ENCODE results near the gene FAM222B.
"Not testable (repeated sequence)": the region's sequence is repeated elsewhere in the genome, so short reads cannot be mapped to it uniquely, and the experiment has no call there.

FAM222B gene

DNA sequence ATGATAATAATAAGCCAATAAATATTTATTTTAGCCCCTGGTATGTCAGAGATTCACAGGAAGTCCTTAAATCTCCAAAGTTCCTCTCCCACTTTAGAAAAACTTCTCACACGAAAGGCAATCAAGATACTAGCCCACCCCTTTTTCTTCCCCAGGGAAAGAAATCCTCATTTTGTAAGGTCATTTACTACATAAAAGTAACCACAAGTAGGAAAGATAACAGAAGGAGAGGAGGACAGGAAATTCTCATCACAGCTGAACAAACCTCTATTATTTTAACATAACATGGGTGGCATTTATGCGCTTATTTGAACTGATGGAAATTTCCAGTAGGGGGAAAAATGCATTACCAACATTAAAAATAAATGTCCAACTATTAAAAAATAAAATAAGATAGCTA, 3.4 kb downstream of the FAM222B start:
- DNase-seq (ENCODE audit: low read depth): no peak

DNA sequence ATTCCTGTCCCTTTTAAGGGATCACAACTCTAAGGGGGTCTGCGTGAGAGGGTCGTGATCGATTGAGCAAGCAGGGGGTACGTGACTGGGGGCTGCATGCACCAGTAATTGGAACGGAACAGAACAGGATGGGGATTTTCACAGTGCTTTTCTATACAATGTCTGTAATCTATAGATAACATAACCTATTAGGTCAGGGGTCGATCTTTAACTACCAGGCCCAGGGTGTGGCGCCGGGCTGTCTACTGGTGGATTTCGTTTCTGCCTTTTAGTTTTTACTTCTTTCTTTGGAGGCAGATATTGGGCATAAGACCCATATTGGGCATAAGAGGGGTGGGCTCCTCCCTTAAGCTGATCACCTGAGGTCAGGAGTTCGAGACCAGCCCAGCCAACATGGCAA, 6.0 kb downstream of the FAM222B start:
- not testable (repeated sequence) for DNase-seq (ENCODE audit: low read depth)

- DNase-seq (ENCODE audit: low read depth): no peak
Observed at GRCh38 chr17:28834420-28834819, 8.2 kb downstream of the FAM222B start.

DNA sequence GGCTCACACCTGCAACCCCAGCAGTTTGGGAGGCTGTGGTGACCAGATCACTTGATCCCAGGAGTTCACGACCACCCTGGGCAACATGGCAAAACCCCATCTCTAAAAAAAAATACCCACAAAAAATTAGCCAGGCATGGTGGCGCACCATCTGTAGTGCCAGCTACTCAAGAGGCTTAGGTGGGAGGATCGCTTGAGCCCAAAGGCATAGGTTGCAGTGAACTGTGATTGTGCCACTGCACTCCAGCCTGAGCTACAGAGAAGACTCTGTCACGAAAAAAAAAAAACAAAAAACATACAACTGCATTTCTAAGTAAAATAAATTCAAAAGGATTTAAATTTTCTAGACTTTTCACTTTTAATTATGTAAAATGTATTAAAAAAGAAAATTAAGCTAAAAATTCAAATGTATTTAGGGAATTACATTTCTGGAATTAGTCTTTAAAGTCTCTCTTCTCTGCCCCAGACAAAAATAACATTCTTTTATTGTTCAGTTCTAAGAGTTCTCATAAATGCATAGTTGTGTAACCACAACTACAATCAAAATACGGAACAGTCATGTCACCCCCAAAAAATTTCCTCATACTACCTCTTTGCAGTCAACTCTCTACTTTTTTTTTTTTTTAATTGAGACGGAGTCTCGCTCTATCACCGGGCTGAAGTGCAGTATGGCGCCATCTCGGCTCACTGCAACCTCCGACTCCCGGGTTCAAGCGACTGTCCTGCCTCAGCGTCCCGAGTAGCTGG, 14.1 kb downstream of the FAM222B start:
- DNase-seq (ENCODE audit: low read depth): no peak

GRCh38 chr17:28827672-28828071, 14.9 kb downstream of the FAM222B start:
- DNase-seq (ENCODE audit: low read depth): no peak

DNA sequence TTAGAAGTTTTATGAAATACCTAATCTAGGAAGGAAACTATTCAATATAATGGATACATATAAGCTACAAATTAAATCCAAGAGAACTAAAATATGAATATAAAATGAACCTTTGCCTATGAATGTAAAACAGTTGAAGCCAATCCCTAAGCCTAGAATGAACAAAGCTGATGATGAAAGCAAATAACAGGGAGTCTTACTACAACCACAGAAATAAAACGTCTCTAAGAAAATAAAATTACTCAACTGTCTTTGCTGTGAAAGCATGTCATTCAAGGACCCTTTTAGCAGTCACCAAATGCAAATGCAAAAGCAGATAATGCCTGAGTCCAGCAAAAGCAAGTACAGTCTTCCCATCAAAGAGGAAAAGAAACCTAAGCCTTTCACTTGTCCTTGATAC, 23.0 kb downstream of the FAM222B start:
- DNase-seq (ENCODE audit: low read depth): no peak

- DNase-seq (ENCODE audit: low read depth): no peak
Observed at GRCh38 chr17:28818819-28819221, 23.8 kb downstream of the FAM222B start.

- no peak for DNase-seq (ENCODE audit: low read depth)
Observed at GRCh38 chr17:28816540-28816939, 26.1 kb downstream of the FAM222B start.

- no peak for DNase-seq (ENCODE audit: low read depth)
Observed at GRCh38 chr17:28812748-28813377, 29.7 kb downstream of the FAM222B start.

DNA sequence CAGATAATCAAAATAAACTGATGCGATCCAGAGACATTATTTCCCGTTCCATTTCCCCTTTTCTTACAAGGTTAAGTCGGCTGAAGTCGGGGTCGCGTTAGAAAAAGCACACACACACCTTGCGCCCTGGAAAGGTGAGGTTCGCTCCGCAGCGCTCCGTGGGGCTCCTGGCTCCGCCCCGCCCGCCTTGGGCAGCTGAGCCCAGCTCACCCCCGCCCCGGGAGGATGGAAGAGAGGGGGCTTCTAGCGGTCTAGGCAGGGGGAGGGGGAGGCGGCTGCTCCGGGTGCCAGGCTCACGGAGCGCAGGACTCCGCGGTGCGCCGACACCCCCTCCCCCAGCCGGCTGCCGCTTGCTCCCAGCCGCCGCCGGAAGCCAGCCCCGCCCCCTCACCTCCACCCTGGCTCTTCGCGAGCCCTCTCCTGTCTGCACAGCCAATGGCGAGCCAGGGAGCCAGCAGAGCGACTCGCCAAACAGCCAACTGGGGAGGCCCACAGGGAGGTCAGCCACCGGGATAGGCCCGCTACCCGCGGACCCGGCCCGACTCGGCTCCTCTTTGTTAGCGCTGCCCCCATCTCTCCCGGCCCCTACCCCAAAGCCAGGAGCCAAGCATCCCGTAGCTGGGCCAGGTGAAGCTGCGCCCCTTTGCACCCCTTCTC, 30.4 kb downstream of the FAM222B start:
- DNase-seq (ENCODE audit: low read depth): peak; percentile 92

- DNase-seq (ENCODE audit: low read depth): no peak
Observed at GRCh38 chr17:28811651-28812090, 30.9 kb downstream of the FAM222B start.

- DNase-seq (ENCODE audit: low read depth): no peak
Observed at GRCh38 chr17:28810437-28810836, 32.2 kb downstream of the FAM222B start.

DNA sequence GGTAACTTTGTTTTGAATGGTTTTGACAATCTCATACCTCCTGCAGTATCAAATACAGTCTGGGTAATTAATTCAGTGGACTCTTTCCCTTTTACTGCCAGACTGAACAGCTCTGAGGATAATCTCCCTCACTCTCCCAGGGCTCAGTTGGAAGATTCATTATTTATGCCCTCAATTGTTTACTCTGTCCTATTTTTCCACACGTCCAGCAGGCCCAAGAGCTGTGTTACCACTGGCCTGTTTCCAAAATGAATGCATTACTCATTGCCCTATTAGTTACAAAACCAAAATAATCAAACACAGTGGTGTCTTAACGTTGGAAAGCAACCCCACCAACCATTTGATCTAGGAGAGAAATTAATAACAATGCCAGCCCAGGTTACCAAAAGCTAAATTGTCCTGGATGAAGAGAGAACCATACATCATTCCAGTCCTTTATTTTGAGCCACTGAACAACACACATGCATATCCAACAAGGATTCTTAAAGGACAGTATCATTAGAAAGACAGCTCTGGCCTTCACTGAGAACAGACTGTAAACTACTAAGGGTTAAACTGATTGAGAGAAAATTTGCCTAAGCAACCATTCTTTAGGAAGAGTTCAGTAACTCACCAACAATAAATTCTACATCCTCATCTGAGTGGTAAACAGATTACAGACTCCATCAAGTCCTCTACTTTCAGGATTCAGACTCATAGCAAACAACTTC, 34.5 kb downstream of the FAM222B start:
- DNase-seq (ENCODE audit: low read depth): no peak

DNA sequence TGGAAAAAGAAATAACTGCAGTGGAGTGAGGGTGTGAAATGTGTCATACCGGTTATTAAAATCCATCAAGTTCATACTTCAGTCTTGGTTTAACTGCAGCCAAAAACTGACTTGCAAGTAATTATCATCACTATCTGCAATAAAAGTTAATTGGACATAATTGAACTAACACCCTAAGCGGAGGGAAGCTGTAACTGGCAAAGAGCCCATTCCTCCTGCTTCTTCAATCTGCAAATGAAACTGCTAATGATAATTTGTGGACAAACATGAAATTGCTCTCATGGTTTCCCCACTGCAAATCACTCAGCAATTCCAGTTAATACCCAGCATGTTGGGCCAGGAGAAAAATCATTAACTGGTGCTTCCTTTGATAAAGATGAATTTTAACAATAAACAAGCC, 46.5 kb downstream of the FAM222B start:
- DNase-seq (ENCODE audit: low read depth): no peak

GRCh38 chr17:28794846-28795441, 47.6 kb downstream of the FAM222B start:
- DNase-seq (ENCODE audit: low read depth): not testable (repeated sequence)

- no peak for DNase-seq (ENCODE audit: low read depth)
Observed at GRCh38 chr17:28792877-28793661, 49.5 kb downstream of the FAM222B start.

- no peak for DNase-seq (ENCODE audit: low read depth)
Observed at GRCh38 chr17:28788100-28788499, 54.5 kb downstream of the FAM222B start.

GRCh38 chr17:28783161-28783560, 59.4 kb downstream of the FAM222B start:
- DNase-seq (ENCODE audit: low read depth): no peak

- DNase-seq (ENCODE audit: low read depth): not testable (repeated sequence)
Observed at GRCh38 chr17:28779601-28780000, 63.0 kb downstream of the FAM222B start.

DNA sequence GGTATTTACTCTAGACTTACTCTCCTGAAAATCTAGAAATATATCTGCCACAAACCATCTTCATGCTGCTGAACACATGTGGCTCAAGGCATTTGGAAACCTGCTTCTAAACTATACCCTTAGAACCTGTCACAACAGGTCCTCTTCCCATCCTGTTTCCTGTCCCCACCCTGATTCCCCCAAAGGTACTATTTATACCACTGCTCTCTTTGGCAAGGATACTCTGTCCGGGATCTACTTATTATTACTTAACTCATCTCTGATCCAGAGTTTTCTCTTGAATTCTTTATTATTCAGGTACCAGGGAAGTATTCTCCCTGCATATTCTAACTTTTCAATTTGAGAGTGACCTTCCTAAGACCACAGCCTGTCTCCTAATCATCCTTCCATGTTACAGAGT, 65.4 kb downstream of the FAM222B start:
- DNase-seq (ENCODE audit: low read depth): no peak

DNA sequence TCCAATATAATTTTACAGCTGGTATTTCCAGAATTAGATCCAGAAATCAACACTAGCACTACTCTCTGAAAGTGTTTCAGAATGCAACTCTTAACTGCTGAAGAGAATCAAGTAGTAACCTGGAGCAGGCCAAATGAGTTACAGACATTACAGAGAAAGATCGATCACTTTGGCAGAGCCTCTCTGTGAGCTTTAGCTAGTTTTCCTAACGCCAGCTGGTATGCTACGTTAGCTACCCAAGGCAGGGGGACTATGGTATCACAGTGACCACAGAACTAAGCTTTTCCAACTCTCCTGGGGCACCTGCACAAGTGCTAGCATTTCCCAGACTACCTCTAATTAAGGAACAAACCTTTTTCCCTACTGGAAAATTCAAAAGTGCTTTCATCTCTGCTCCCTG, 68.4 kb downstream of the FAM222B start:
- DNase-seq (ENCODE audit: low read depth): no peak

Measured in stimulated activated CD8-positive, alpha-beta memory T cell treated with anti-CD3 and anti-CD28 coated beads, Interleukin-7, amount 100 ng/mL, for 24 hours (primary cell).